Transverse colon (tissue), 4 donors: ENCODE results near the gene TECPR2. TPM values are rescaled to one million over a fixed set of nuclear protein-coding genes. Genes with fewer than 3 reads are reported as not detected.
A peak's percentile ranks its signal among the peaks of the same experiment; 100 is the strongest.

Experiments used
- DNase-seq: peaks from one replicate; pipeline ENCODE4 v3.0.0-alpha.2; 2019
- H3K27ac ChIP-seq, 4 donors: fragments of 200-600 bp; sonication (generic); 2 replicates each; pipeline ENCODE4 v1.5.1; 2016 to 2018; ENCODE audit warnings: inconsistent platforms in 4 of 4
- H3K27me3 ChIP-seq: fragments of 200-600 bp; sonication (generic); 2 replicates; pipeline ENCODE4 v1.5.1; 2017; ENCODE audit warnings: inconsistent platforms
- H3K36me3 ChIP-seq, 4 donors: fragments of 200-600 bp; sonication (generic); 2 replicates each; pipeline ENCODE4 v1.5.1; 2017 to 2019; ENCODE audit warnings: inconsistent platforms in 4 of 4
- H3K4me1 ChIP-seq, 4 donors: fragments of 200-600 bp; sonication (generic); 2 replicates each; pipeline ENCODE4 v1.5.1; 2017 to 2020; ENCODE audit warnings: inconsistent platforms in 4 of 4
- H3K4me3 ChIP-seq, 4 donors: fragments of 200-600 bp; sonication (generic); 1 replicate in 1 of 4; 2 replicates in 3 of 4; pipeline versions ENCODE4 v1.5.1 to v1.6.1; 2017 to 2019; ENCODE audit warnings: inconsistent platforms in 4 of 4
- H3K9me3 ChIP-seq, 2 donors: fragments of 200-600 bp; sonication (generic); 2 replicates each; pipeline ENCODE4 v1.5.1; 2017 to 2019; ENCODE audit warnings: inconsistent platforms in 2 of 2
- EP300 ChIP-seq: sonication (generic); formaldehyde crosslinking; IDR thresholded peaks from one replicate; pipeline ENCODE4 v1.6.1; 2017; ENCODE audit warnings: antibody characterized with exemption, low read depth
- POLR2A ChIP-seq: fragments of 450-650 bp; IDR thresholded peaks from one replicate; pipeline ENCODE4 v1.6.1; 2016; ENCODE audit warnings: antibody characterized with exemption, mild to moderate bottlenecking, moderate library complexity
- POLR2AphosphoS5 ChIP-seq, 3 donors: sonication (generic); formaldehyde crosslinking; IDR thresholded peaks; one replicate each; pipeline ENCODE4 v1.6.1; 2016; ENCODE audit warnings: antibody characterized with exemption in 3 of 3
- WGBS, 2 donors: methylation state at CpG; one replicate each; pipeline ENCODE4 v1.1.5; 2018; ENCODE audit warnings: low coverage in 1 of 2; 5-methylcytosine and 5-hydroxymethylcytosine counted together
- in situ Hi-C, 4 donors: fragments of 200-750 bp; cut with MboI; loops; one replicate each; pipeline versions ENCODE4 v1.15.0 to v1.15.1; 2017; ENCODE audit warnings: low sequenced_read_pairs in 3 of 4, low pct_ligation_motif_present in 1 of 4, low pct_unique_long_range_greater_than_20kb in 1 of 4
- intact Hi-C: fragments of 100-400 bp; cut with DNase I; formaldehyde crosslinking; loops from one replicate; pipeline ENCODE4 v1.15.1; 2023; ENCODE audit warnings: low total_unique reads
- total RNA-seq, 4 donors: library from RNA; depleted of rRNA; stranded (reverse); fragments of >200 nt; gene quantifications; one replicate each; pipeline ENCODE4 v1.1.0, GENCODE V29; 2016
- TF ChIP-seq, protein P1 (sequence below), 5 experiments: fragments of 200-600 bp in 3 of 5; fragments of 450-650 bp in 2 of 5; sonication (generic) in 3 of 5; IDR thresholded peaks; 1 replicate in 2 of 5; 2 replicates in 3 of 5; pipeline ENCODE4 v1.5.1; 2016 to 2017; ENCODE audit warnings: antibody characterized with exemption in 5 of 5, inconsistent platforms in 3 of 5, mild to moderate bottlenecking in 2 of 5, moderate library complexity in 1 of 5

The TECPR2 gene
- total RNA-seq, 4 donors from 2014 or later: 12.6 to 47.4 (median 17.9) TPM

GRCh38 chr14:102407258-102407657 lies 44.5 kb downstream of the TECPR2 start:
- Histone ChIP-seq H3K4me1 (peaks cover 0 to 5% (median 0%) of the 10 kb centered on the region in 4 donors), H3K4me3 (no peak overlapping the region), H3K27me3 (no peaks in the 10 kb centered on the region), H3K27ac (peak overlapping the region; percentile 54 to 76 (median 68)), H3K9me3 (peaks cover 11 to 14% of the 10 kb centered on the region in 2 donors), H3K36me3 (no peaks in the 10 kb centered on the region)
- WGBS, 2 donors: 84 to 100% methylated on average over 1 to 7 of the region's 7 CpGs
- DNase-seq: no peak
- in situ Hi-C loops: no loop called here
- intact Hi-C loops: no loop called here
- TF ChIP-seq EP300 (no peak), POLR2AphosphoS5 (IDR thresholded peaks at IDR 0.05) (no peak), POLR2A (no peak)
- TF ChIP-seq, protein P1, sequence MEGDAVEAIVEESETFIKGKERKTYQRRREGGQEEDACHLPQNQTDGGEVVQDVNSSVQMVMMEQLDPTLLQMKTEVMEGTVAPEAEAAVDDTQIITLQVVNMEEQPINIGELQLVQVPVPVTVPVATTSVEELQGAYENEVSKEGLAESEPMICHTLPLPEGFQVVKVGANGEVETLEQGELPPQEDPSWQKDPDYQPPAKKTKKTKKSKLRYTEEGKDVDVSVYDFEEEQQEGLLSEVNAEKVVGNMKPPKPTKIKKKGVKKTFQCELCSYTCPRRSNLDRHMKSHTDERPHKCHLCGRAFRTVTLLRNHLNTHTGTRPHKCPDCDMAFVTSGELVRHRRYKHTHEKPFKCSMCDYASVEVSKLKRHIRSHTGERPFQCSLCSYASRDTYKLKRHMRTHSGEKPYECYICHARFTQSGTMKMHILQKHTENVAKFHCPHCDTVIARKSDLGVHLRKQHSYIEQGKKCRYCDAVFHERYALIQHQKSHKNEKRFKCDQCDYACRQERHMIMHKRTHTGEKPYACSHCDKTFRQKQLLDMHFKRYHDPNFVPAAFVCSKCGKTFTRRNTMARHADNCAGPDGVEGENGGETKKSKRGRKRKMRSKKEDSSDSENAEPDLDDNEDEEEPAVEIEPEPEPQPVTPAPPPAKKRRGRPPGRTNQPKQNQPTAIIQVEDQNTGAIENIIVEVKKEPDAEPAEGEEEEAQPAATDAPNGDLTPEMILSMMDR (IDR thresholded peaks at IDR 0.05): no peak

DNA sequence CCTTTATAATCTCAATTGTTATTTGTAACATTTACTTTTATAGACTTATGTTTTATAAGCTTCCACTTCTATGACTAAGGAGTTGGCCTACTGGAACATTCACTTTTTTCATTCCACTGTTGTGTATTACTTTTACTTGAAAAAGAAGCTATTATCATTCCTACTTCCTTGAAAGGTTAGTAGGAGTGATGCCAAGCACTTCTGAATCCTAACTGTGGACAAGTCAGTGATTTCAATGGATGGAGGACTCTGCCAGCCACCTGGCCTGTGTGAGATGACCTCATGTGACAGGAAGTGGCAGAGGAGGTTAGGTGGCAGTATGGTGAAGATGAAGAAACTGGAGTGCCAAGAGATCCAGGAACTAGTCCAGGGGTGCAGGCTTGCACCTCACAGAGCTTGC lies 46.0 kb downstream of the TECPR2 start:
- H3K27me3 ChIP-seq: no peaks in the 10 kb centered on the region
- H3K4me1 ChIP-seq: peaks cover 0 to 5% (median 0%) of the 10 kb centered on the region in 4 donors
- DNase-seq: no peak
- intact Hi-C loops: no loop called here
- in situ Hi-C loops: no loop called here
- H3K36me3 ChIP-seq: no peaks in the 10 kb centered on the region
- H3K4me3 ChIP-seq: no peak overlapping the region
- TF ChIP-seq EP300: no peak
- no peak for TF ChIP-seq POLR2A
- TF ChIP-seq, protein P1 (IDR thresholded peaks at IDR 0.05): no peak
- no peak for TF ChIP-seq POLR2AphosphoS5 (IDR thresholded peaks at IDR 0.05)
- H3K27ac ChIP-seq: peak overlapping the region; percentile 54 to 76 (median 68)
- no peaks in the 10 kb centered on the region for H3K9me3 ChIP-seq

- H3K4me3 ChIP-seq: no peak overlapping the region
- no peaks in the 10 kb centered on the region for H3K27me3 ChIP-seq
- H3K36me3 ChIP-seq: peaks cover 0 to 4% (median 0%) of the 10 kb centered on the region in 4 donors
- DNase-seq: no peak
- in situ Hi-C loops: no loop called here
- TF ChIP-seq POLR2A (no peak), POLR2AphosphoS5 (IDR thresholded peaks at IDR 0.05) (no peak), EP300 (no peak)
- TF ChIP-seq, protein P1 (IDR thresholded peaks at IDR 0.05): no peak
- no peaks in the 10 kb centered on the region for H3K4me1 ChIP-seq
- intact Hi-C loops: no loop called here
- 89 to 100% methylated on average over 1 to 16 of the region's 16 CpGs for WGBS, 2 donors
- H3K27ac ChIP-seq: no peak overlapping the region
- H3K9me3 ChIP-seq: no peaks in the 10 kb centered on the region
Observed at GRCh38 chr14:102415671-102416070, 52.9 kb downstream of the TECPR2 start.

DNA sequence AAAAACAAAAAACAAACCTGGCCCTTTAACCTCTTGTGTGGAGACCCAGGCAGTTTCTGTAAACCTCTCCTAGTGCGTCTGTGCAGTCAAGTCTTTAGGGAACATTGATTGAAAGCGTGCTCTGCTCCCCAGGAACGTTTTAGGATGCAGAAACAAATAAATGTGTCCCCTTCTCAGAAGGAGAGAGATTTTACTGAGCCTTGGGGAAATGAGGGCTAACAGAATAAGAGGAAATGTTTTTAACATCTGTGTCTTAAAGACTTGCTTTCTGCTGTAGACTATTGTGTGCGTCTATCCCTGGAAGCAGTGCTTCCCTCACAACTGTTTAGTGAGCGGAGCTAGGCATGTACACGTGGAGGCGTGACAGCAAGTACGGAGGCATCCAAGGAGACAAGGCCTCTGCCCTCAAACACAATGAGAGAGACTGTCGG lies 54.3 kb downstream of the TECPR2 start:
- H3K36me3 ChIP-seq: peaks cover 0 to 4% (median 0%) of the 10 kb centered on the region in 4 donors
- WGBS, 2 donors: 88 to 93% methylated on average over 9 of the region's 9 CpGs
- in situ Hi-C loops (no loop called here), intact Hi-C loops (no loop called here)
- H3K27ac ChIP-seq: no peak overlapping the region
- H3K9me3 ChIP-seq: no peaks in the 10 kb centered on the region
- TF ChIP-seq EP300 (no peak), POLR2AphosphoS5 (IDR thresholded peaks at IDR 0.05) (no peak), POLR2A (no peak)
- TF ChIP-seq, protein P1 (IDR thresholded peaks at IDR 0.05): no peak
- DNase-seq: no peak
- no peaks in the 10 kb centered on the region for H3K27me3 ChIP-seq
- no peaks in the 10 kb centered on the region for H3K4me1 ChIP-seq
- no peak overlapping the region for H3K4me3 ChIP-seq
